HG02970 (cell line): Measurements from ENCODE around the gene TMCC1.

Experiments
- ATAC-seq: cut with Tn5 transposase; IDR thresholded peaks from one replicate; pipeline ENCODE4 v1.9.1; 2021; ENCODE audit warnings: mild to moderate bottlenecking, moderate library complexity, moderate number of reproducible peaks; ENCODE audit not compliant: unreplicated experiment, low FRiP score

TMCC1 gene

DNA sequence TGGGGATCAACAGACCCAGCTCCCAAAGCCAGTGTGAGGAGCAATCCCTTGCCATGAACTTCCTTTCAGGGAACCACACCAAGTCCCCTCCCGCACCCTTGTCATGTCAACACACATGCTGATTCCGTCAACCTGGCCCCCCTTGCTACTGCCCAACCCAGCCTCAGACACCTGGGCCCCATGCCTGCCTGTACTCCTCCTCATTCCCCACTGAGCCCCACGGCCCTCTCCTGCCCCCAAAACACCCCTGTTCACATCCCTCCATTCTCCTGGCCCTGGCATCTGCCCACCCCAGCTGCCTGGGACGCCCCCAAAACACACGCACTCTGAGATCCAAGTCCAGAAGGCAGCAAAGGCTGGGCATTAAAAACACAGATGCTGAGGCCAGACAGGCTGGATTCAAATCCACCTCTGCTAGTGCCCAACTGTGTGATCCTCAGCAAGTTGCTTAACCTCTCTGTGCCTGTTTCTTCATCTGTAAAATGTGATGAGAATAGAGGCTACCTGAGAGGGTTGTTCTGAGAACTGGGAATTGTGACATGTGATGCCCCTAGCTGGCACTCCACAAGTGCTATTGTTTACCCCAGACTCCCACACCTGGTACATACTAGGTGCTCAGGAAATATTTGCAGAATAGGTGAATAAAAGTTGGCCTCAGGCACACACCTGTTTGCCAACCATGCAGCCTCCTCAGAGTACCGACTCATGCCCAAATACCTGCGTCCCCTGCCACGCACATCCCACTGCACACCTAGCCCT lies 289.3 kb downstream of the TMCC1 start:
- no peak for ATAC-seq

DNA sequence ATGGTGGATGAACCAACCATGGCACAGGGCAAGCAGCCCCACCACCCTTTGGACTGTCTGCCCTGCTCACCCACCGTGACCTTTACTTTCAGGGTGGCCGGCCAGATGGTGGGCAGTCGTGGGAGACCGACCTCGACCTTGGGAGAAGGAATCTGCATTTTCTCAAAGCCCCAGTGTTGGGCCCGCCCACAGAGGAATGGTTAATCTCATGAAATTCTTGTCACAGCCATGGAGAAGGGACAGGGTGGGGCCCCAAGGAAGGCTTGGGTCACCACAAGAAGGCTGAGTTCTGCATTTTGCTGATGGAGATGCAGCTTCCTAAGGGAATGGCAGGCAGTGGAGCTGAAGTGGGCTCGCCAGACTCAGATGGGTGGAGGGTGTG lies 290.0 kb downstream of the TMCC1 start:
- ATAC-seq = no peak

DNA sequence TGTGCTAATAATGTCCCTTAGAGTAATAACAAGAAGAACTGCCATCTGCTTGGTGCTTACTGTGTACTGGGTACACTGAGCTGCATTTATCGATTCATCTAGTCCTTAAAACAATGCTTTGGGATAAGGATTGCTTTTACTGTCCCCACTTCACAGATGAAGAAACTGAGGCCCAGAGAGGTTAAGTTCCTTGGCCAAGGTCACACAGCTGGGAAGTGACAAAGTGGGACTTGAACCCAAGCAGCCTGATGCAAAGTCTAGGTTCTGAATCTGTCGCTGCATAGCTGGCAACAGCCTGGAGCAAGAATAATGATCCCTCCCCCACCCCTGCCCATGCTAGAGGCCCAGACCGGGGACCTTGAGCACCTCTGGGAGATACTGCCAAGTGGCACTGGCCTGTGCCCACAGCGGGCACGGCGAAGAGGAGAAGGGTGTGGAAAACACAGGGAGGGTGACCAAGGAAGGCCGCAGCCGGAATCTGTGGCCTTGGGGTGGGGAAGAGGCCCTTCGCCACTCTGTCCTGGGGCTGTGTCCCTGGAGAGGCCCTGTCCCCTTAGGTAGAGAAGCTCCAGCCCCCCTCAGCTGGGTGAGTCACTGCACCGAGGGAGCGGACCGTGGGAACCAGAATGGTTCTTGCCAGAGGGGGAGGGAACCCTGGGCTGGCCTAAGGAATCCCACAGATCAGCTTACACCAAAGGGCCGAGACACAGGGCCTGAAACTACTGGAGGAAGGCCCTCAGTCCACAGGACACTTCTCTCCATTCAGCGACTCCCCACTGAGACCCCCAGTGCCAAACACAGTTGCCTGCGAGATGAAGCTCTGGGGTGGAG lies 290.6 kb downstream of the TMCC1 start:
- no peak for ATAC-seq

DNA sequence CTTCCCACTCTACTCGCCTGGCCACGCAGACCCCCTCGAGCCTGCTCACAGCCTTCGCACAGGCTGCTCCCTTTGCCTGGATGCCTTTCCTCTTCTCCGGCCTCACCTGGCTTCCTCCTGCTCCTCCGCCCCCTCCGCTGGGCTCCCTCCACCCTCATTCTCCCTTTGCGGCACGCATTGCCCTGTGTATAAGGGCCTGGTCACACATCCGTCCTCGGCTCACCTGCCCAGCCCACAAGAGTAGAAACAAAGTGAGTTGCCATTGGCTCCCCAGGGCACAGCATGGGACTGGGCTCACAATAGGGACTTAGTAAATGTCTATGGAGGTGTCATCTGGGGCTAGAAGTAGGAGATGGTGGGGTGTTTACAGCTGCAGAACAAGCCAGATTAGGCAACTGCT lies 291.2 kb downstream of the TMCC1 start:
- ATAC-seq = no peak

DNA sequence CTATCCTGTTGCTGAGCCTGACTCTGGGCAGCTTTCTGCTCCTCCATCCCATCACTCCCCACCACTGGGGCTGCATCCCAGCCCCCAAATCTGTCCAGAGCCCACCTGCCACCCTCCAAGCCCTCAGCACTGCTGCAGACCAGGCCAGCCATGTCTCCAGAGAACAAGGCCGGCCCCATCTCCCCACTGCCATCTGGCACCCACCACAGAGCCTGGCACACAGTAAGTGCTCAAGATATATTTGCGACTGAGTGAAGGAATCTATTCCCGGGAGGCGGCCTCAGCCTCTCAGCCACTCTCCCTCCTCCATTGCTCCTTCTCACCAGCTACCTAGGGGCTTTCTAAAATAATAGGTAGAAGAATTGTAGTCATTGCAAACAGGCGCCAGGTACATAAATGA lies 291.8 kb downstream of the TMCC1 start:
- no peak for ATAC-seq

DNA sequence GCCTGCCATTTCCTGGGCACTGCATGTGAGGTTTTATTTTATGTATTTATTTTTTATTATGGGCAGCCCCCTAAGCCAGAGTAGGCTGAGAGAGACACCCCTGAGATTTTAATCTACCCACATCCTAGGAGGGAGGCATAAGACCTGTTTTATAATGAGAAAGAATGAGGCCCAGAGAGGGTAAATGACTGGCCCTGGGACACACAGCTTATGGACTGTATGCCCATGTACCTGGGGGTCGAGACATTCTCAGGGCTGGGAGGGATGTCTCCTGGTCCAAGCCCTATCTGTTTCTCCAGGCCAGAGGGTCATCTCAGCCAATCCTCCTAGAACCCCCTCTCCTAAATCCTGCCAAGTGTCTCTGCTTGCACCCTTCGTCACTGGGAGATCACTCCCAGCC lies 293.2 kb downstream of the TMCC1 start:
- ATAC-seq = no peak

DNA sequence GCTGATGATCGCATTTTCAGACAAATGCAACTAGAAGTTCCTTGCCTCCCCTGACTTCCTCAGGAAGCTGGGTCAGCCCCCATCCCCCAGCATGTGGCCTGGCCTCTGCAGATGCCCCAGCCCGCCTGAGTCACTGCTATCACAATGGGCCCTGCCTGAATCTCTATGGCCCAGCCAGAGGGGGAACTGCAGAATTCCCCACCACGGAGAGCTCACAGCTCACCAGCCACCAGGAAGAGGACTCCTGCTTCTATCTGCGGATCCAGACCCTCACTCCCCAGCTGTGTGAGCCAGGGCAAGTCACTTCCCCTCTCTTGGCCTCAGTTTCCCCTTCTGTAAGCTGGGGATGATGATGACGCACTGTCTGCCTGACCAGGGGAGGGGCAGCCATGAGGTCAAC lies 293.9 kb downstream of the TMCC1 start:
- no peak for ATAC-seq

DNA sequence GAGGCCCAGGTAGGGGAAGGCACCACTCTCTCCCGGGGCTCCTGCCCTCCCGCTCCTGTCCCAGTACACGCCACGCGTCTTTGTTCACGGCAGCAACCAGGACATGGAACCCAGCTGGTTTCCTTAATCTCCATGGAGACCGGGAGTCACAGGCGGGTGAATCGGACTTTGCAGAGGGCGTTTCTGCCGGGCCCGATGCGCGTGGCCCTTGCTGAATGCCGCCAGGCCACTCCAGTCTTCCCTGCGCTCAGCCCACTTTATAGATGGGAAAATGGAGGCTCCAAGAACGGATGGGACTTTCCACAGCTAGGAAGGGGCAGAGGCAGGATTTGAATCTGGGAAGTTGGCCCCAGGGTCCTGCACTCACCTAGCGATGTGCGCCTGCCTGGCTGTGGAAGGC lies 294.4 kb downstream of the TMCC1 start:
- no peak for ATAC-seq

DNA sequence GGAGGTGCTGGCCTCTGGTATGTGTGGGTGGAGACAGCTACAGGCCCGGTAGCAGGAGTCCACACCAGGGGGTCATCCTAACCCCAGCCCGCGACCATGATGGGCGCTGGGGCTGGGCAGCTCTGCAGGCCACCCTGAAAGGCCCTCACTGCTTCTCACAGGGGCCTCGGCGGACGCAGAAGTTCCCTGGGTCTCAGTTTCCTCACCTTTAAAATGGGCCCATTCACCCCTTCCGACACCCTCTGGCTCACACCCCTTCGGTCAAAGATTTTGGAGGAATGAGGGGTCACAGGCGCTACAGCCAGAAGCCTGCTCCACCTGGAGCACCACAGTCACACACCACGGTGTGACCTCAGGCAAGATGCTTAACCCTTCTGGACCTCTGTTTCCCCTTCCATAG lies 295.0 kb downstream of the TMCC1 start:
- ATAC-seq = no peak

DNA sequence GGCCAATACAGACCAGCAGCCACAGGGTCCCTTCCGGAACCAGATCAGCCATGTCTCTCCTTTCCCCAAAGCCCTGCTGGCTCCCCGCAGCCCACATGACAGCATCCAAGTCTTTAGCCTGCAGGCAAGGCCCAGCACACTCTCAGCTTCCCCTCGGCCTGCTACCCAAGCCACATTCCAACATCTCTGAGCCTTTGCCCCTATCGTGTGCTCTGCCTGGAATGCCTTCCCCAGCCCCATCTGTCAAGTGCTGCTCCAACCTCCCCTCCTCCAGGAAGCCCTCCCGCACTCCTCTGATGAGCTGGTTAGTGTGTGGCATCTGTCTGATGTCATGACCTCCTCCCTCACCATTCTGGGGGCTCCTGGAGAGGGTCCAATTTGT lies 295.5 kb downstream of the TMCC1 start:
- ATAC-seq = no peak
